GM18870 (cell line): Measurements from ENCODE around the gene ANKRD13D.
"Not testable (repeated sequence)": the region's sequence is repeated elsewhere in the genome, so short reads cannot be mapped to it uniquely, and the experiment has no call there.

Experiments
- ATAC-seq: cut with Tn5 transposase; IDR thresholded peaks from one replicate; pipeline ENCODE4 v1.9.1; 2021; ENCODE audit warnings: moderate library complexity; ENCODE audit not compliant: unreplicated experiment

The ANKRD13D gene

GRCh38 chr11:67289226-67289650 lies at the start of gene ANKRD13D:
ANKRD13D (plus strand) TSS chr11:67289303; CDS start chr11:67289461, 158 bp downstream.
- peak; percentile 21 for ATAC-seq

DNA sequence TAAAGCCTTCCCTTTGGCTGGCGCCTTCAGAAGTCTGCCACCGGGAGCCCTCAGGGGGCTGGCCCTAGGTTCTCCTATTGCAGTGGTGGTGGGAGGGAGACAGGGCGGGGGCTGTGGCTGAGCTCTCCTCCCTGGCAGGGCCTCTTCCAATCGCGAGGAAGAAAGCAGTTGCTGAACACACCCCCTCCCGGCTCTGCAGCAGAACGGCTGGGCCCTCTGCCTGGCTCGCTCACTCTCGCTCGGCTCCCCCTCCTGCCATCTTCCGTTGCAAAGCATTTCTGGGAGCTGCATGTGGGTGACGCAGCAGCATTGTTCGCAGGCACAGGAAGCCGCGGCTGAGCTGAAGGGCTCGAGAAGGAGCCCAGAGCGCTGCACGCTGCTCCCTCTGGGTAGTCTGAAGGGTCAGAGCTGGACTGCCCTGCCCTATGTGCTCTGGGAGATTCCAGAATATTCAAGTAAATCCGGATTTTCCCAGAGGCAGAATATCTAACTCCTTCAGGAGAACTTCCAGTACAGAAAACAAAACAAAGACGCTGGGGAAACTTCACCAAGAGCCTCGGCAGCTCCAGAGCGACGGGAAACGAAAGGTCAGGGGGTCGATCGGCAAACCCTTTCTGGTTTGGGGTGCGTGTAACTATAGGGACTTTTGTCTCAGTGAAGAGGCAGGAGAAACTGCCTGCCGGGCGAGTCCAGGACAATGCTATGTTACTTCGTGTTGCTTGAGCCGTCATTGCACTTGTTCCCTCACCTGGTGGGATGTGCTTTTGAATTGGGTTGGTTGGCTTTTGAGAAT lies 49.1 kb upstream of the ANKRD13D start:
- peak; percentile 70 for ATAC-seq

DNA sequence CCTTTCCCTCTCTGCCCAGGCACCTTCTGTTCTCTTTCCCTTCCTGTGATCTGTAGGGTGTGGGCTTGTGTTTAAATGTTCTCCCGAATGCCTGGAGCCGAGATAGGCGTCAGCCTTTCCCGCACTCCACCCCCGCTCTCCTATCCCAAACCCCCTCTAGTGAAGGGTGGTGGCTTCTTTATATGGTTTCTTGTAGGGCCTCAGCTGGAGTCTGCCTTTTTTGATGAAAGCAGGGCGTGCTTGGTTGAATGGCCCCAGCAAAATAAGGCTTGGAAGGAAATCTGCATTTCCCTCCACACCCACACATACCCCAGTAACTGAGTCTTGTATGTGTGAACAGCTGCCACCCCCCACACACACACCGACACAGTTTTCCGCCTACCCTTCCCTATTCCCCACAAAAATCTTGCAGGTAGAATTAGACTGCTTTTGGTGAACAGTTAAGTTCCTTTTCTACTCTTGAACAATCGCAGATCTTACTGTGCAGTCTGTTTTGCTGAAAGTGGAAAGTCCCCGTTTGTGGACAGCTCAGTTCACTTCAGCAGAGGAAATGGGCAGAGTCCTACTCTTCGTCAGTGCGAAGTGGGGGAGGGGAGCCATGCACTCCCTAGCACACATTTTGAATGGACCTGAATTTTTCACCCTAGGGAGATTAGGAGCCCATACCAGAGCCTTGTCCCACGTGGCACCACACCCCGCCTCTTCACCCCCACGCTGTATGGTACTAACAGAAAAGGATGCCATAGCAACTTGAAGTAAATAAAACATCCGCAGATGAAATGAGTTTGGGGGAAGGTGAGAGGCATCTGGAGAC lies 48.3 kb upstream of the ANKRD13D start:
- ATAC-seq, result no peak

DNA sequence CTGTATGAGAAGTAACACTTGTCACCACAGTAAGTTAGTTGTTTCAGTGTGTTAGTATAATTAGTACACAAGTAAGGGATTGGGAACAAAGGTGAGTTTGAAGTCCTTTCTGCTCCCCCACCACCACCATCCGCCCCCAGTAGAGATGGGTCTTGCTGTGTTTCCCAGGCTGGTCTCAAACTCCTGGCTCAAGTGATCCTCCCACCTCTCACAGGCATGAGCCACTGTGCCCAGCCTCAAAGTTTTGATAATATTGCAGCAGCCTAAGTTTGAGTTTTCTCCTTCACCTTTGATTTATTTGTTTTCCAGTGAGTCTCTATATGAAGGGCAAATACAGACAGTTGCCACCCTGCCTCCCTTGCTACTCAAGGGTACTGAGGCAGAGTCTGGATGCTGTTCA lies 46.6 kb upstream of the ANKRD13D start:
- no peak for ATAC-seq

GRCh38 chr11:67243051-67243450 lies 46.1 kb upstream of the ANKRD13D start:
- no peak for ATAC-seq

GRCh38 chr11:67245046-67245445 lies 44.1 kb upstream of the ANKRD13D start:
- ATAC-seq, result no peak

DNA sequence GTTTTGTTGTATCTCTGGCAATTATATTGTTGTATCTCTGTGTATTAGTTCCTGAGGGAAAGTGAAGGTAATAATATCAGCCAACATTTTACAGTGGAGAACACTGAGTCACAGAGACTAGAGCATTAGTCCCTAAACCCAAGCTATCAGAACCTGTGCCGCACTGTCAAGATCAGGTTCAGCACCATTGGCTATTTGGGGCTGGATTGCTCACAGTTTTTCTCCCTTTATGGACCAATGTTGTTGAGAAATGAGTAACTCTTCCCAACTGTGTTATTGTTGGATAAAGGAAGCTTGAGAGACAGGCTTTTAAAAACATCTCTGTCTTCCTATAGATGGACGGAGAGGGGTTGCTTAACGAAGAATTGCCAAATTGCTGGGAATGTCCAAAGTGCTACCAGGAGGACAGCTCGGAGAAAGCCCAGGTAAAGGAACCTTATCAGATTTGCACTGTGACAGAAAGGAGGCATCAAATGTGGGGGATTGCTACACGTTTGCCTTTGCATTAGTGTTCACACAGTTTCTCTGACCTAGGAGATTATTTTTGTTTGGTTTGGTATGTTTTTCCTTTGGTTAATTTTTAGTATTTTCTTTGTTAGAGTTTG lies 41.1 kb upstream of the ANKRD13D start:
- no peak for ATAC-seq

- ATAC-seq, result no peak
Observed at GRCh38 chr11:67248653-67249052, 40.5 kb upstream of the ANKRD13D start.

DNA sequence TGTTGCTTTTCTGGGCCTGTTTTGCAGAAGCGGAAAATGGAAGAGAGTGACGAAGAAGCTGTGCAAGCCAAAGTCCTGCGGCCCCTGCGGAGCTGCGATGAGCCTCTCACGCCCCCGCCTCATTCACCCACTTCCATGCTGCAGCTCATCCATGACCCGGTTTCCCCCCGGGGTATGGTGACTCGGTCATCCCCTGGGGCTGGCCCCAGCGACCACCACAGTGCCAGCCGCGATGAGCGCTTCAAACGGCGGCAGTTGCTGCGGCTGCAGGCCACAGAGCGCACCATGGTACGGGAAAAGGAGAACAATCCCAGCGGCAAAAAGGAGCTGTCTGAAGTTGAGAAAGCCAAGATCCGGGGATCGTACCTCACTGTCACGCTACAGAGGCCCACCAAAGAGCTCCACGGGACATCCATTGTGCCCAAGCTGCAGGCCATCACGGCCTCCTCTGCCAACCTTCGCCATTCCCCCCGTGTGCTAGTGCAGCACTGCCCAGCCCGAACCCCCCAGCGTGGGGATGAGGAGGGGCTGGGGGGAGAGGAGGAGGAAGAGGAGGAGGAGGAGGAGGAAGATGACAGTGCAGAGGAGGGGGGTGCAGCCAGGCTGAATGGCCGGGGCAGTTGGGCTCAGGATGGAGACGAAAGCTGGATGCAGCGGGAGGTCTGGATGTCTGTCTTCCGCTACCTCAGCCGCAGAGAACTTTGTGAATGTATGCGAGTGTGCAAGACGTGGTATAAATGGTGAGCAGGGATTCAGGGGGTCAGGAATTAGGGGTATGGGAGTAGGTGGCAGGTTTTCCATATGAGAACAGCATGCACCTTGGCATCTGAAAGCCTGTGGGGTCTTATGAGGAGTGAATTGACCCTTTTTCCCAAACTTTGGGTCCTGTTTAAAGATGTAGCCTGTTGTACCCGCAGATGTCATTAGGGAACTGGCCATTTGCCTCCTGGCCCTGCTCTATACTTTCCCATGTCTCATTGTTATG lies 38.8 kb upstream of the ANKRD13D start:
- no peak for ATAC-seq

- ATAC-seq, result no peak
Observed at GRCh38 chr11:67251841-67252240, 37.3 kb upstream of the ANKRD13D start.

DNA sequence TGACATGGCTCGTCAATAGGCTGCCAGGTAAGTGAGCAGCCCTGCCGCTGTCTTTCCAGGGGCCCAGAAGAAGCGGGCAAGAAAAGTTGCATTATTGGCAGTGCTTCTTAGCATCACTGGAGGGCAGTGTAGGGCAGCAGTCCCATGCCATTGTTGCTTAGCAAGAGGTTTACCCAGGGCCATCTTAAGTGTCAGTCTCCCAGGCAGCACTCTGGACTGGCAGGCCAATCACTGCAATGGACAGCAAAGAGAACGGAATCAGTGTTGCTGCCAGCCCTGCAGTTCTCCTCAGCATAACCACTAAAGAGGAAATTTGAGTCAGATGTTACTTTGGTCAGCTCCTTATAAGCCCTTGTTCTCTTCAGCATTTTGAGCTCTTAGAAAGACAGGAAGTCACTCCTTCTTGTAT lies 36.3 kb upstream of the ANKRD13D start:
- no peak for ATAC-seq

- no peak for ATAC-seq
Observed at GRCh38 chr11:67253872-67254624, 35.1 kb upstream of the ANKRD13D start.

GRCh38 chr11:67254798-67255197 lies 34.3 kb upstream of the ANKRD13D start:
- no peak for ATAC-seq

DNA sequence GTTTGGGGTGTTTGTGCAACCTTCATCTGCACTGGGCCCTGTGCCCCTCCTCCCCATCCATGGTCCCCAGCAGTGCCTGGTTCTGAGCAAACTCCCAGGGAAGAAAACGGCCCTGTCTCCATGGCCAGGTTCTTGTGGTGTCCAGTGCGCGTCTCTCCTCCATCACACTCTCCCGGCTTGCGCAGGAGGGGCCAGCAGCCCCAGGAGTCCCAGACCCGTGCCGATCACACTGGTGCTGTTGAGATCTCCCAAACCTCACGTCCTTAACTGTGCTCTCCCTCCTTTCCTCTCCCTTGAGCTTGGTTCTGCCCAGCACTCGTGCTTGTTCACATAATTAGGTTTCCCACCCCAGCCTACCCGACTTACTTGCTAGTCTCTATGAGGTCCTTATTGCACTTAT lies 33.8 kb upstream of the ANKRD13D start:
- no peak for ATAC-seq

- ATAC-seq, result no peak
Observed at GRCh38 chr11:67255864-67256263, 33.2 kb upstream of the ANKRD13D start.

DNA sequence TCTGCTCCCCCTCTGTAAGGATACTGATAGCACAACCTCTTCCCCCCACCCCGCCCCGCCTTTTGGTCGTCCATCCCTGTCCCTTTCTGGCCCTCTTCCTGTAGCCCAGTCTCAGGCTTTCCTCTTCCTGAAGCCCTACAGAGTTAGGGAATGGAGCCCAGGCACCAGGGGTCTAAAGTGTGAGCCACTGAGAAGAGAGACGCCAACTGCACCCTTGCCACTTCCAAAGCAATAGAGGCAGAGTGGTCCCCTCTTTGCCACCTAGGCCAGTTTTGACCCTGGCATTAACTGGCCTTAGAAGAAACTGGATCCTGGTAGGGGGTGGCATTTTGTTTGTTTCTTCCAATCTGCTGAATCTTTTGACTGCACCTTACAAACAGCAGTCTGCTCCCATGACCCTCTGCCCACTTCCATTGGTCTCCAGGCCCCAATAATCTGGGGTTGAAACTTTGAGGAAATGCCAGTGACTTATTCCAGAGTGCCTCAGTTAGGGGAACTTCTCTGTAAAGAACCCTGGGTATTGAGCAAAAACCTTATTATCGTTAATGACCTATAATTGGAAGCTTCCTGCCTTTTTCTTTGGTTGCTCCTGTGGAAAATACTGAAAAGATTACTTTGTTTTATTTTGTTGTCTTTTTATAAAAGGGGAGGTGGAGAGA lies 32.5 kb upstream of the ANKRD13D start:
- ATAC-seq, result no peak

GRCh38 chr11:67260406-67260805 lies 28.7 kb upstream of the ANKRD13D start:
- no peak for ATAC-seq

- ATAC-seq, result not testable (repeated sequence)
Observed at GRCh38 chr11:67260885-67261639, 28.0 kb upstream of the ANKRD13D start.

- ATAC-seq, result no peak
Observed at GRCh38 chr11:67261640-67261945, 27.5 kb upstream of the ANKRD13D start.
